Measurements from ENCODE around the gene MCCC1. TPM values are rescaled to one million over a fixed set of nuclear protein-coding genes. Genes with fewer than 3 reads are reported as not detected.

Gene MCCC1
- total RNA-seq, 1 donor from 2014 or later, result 19.8 TPM

- Mint-ChIP-seq H3K9me3 (ENCODE audit: unreplicated experiment) (peaks cover 5% of the 10 kb centered on the region), H3K4me3 (ENCODE audit: unreplicated experiment) (no peak overlapping the region), H3K27me3 (ENCODE audit: unreplicated experiment) (peaks cover 2% of the 10 kb centered on the region), H3K27ac (ENCODE audit: unreplicated experiment) (no peak overlapping the region), H3K4me1 (ENCODE audit: unreplicated experiment) (peaks cover 2% of the 10 kb centered on the region), H3K36me3 (ENCODE audit: low read depth, unreplicated experiment) (no peaks in the 10 kb centered on the region)
- DNase-seq (ENCODE audit: low spot score), result no peak
- no peak for TF ChIP-seq CTCF (IDR thresholded peaks at IDR 0.05; ENCODE audit: unreplicated experiment)
Measured at GRCh38 chr3:183132409-183132808, 33.1 kb upstream of the MCCC1 start.

GRCh38 chr3:183131735-183132134, 32.4 kb upstream of the MCCC1 start:
- peaks cover 2% of the 10 kb centered on the region for H3K4me1 Mint-ChIP-seq (ENCODE audit: unreplicated experiment)
- H3K27me3 Mint-ChIP-seq (ENCODE audit: unreplicated experiment), result peaks cover 2% of the 10 kb centered on the region
- no peak for TF ChIP-seq CTCF (IDR thresholded peaks at IDR 0.05; ENCODE audit: unreplicated experiment)
- no peak for DNase-seq (ENCODE audit: low spot score)
- no peak overlapping the region for H3K4me3 Mint-ChIP-seq (ENCODE audit: unreplicated experiment)
- no peak overlapping the region for H3K27ac Mint-ChIP-seq (ENCODE audit: unreplicated experiment)
- no peaks in the 10 kb centered on the region for H3K36me3 Mint-ChIP-seq (ENCODE audit: low read depth, unreplicated experiment)
- H3K9me3 Mint-ChIP-seq (ENCODE audit: unreplicated experiment), result peaks cover 5% of the 10 kb centered on the region

- peaks cover 2% of the 10 kb centered on the region for H3K27me3 Mint-ChIP-seq (ENCODE audit: unreplicated experiment)
- H3K4me1 Mint-ChIP-seq (ENCODE audit: unreplicated experiment), result peaks cover 2% of the 10 kb centered on the region
- H3K9me3 Mint-ChIP-seq (ENCODE audit: unreplicated experiment), result peaks cover 5% of the 10 kb centered on the region
- no peaks in the 10 kb centered on the region for H3K36me3 Mint-ChIP-seq (ENCODE audit: low read depth, unreplicated experiment)
- no peak for TF ChIP-seq CTCF (IDR thresholded peaks at IDR 0.05; ENCODE audit: unreplicated experiment)
- no peak overlapping the region for H3K27ac Mint-ChIP-seq (ENCODE audit: unreplicated experiment)
- DNase-seq (ENCODE audit: low spot score), result no peak
- no peak overlapping the region for H3K4me3 Mint-ChIP-seq (ENCODE audit: unreplicated experiment)
Measured at GRCh38 chr3:183131186-183131725, 32.0 kb upstream of the MCCC1 start.

- H3K27me3 Mint-ChIP-seq (ENCODE audit: unreplicated experiment), result peaks cover 2% of the 10 kb centered on the region
- no peak overlapping the region for H3K27ac Mint-ChIP-seq (ENCODE audit: unreplicated experiment)
- H3K36me3 Mint-ChIP-seq (ENCODE audit: low read depth, unreplicated experiment), result no peaks in the 10 kb centered on the region
- peaks cover 2% of the 10 kb centered on the region for H3K4me1 Mint-ChIP-seq (ENCODE audit: unreplicated experiment)
- peaks cover 5% of the 10 kb centered on the region for H3K9me3 Mint-ChIP-seq (ENCODE audit: unreplicated experiment)
- no peak overlapping the region for H3K4me3 Mint-ChIP-seq (ENCODE audit: unreplicated experiment)
- TF ChIP-seq CTCF (IDR thresholded peaks at IDR 0.05; ENCODE audit: unreplicated experiment), result no peak
- no peak for DNase-seq (ENCODE audit: low spot score)
Measured at GRCh38 chr3:183129243-183129642, 29.9 kb upstream of the MCCC1 start.

GRCh38 chr3:183128709-183129108, 29.4 kb upstream of the MCCC1 start:
- H3K27ac Mint-ChIP-seq (ENCODE audit: unreplicated experiment), result no peak overlapping the region
- no peaks in the 10 kb centered on the region for H3K36me3 Mint-ChIP-seq (ENCODE audit: low read depth, unreplicated experiment)
- H3K9me3 Mint-ChIP-seq (ENCODE audit: unreplicated experiment), result peaks cover 5% of the 10 kb centered on the region
- no peak for DNase-seq (ENCODE audit: low spot score)
- peaks cover 2% of the 10 kb centered on the region for H3K27me3 Mint-ChIP-seq (ENCODE audit: unreplicated experiment)
- TF ChIP-seq CTCF (IDR thresholded peaks at IDR 0.05; ENCODE audit: unreplicated experiment), result no peak
- no peak overlapping the region for H3K4me3 Mint-ChIP-seq (ENCODE audit: unreplicated experiment)
- peaks cover 2% of the 10 kb centered on the region for H3K4me1 Mint-ChIP-seq (ENCODE audit: unreplicated experiment)
